Endothelial cell of umbilical vein (primary cell): ENCODE results near the gene PSMA7. TPM values are rescaled to one million over a fixed set of nuclear protein-coding genes. Genes with fewer than 3 reads are reported as not detected.

Source experiments
- BruUV-seq: library from RNA; stranded (reverse); fragments of 400-500 nt; replicated peaks from 2 replicates; lab custom pipeline; 2021; lab: Mats Ljungman, UMichigan
- CTCF ChIA-PET: fragments of 300-600, 350-600 bp; sonication (Branson Sonifier 250); formaldehyde crosslinking; loops from one replicate; lab custom pipeline; 2021; ENCODE audit warnings: antibody characterized with exemption, inconsistent platforms; lab: Charles Lee
- POLR2A ChIA-PET: fragments of 300-600, 350-600 bp; sonication (Branson Sonifier 250); formaldehyde crosslinking; loops from one replicate; lab custom pipeline; 2021; ENCODE audit warnings: antibody characterized with exemption, inconsistent platforms; lab: Charles Lee
- DNase-seq: peaks from one replicate; pipeline ENCODE4 v3.0.0-alpha.2; 2011; ENCODE audit warnings: low read depth, low spot score
- FAIRE-seq: peaks from 2 replicates; lab custom pipeline; 2011; peaks lifted over from hg19 to GRCh38; lab: Jason Lieb, UNC
- H2AFZ ChIP-seq: 2 replicates; pipeline ENCODE4 v1.6.0; 2012; ENCODE audit warnings: low read depth, low read length, control low read depth, inconsistent platforms
- H3K27ac ChIP-seq: 2 replicates; pipeline ENCODE4 v1.5.1; 2011; ENCODE audit warnings: low read depth, mild to moderate bottlenecking, control low read depth, low read length, moderate library complexity; ENCODE audit not compliant: insufficient read depth
- H3K27me3 ChIP-seq, 2 experiments: 2 replicates each; pipeline versions ENCODE4 v1.6.0 to v1.6.1; 2011; ENCODE audit warnings: low read length in 2 of 2, mixed read lengths in 1 of 2; ENCODE audit not compliant: control insufficient read depth in 2 of 2, insufficient read depth in 2 of 2
- H3K36me3 ChIP-seq, 2 experiments: 2 replicates in 1 of 2; 3 replicates in 1 of 2; pipeline ENCODE4 v1.5.1; 2011; ENCODE audit warnings: low read length in 2 of 2, mild to moderate bottlenecking in 1 of 2, moderate library complexity in 1 of 2; ENCODE audit not compliant: control insufficient read depth in 2 of 2, insufficient read depth in 2 of 2; ENCODE audit errors: extremely low read depth in 1 of 2
- H3K4me1 ChIP-seq: 3 replicates; pipeline ENCODE4 v1.5.1; 2011; ENCODE audit warnings: mild to moderate bottlenecking, low read length; ENCODE audit not compliant: control insufficient read depth, insufficient read depth; ENCODE audit errors: extremely low read depth
- H3K4me2 ChIP-seq: 2 replicates; pipeline ENCODE4 v1.6.1; 2011; ENCODE audit warnings: low read length, control low read depth, mixed read lengths; ENCODE audit not compliant: insufficient read depth
- H3K4me3 ChIP-seq, 3 experiments: fragments of 200-600 bp in 1 of 3; sonication (generic), shearing (Covaris generic) in 1 of 3; replicated peaks in 1 of 3; 2 replicates each; pipeline ENCODE4 v1.5.1; 2011 to 2016; ENCODE audit warnings: control low read depth in 3 of 3, low read length in 3 of 3, mild to moderate bottlenecking in 2 of 3, inconsistent platforms in 1 of 3, low read depth in 1 of 3, moderate library complexity in 1 of 3; ENCODE audit not compliant: insufficient read depth in 1 of 3
- H3K79me2 ChIP-seq: 2 replicates; pipeline ENCODE4 v1.6.0; 2012; ENCODE audit warnings: low read length, inconsistent platforms; ENCODE audit not compliant: control insufficient read depth, insufficient read depth
- H3K9ac ChIP-seq: replicated peaks from 2 replicates; pipeline ENCODE3; 2011; ENCODE audit warnings: low read length, control low read depth; ENCODE audit not compliant: insufficient read depth; ENCODE audit errors: extremely low read depth
- H3K9me1 ChIP-seq: replicated peaks from 3 replicates; pipeline ENCODE4 v1.6.0; 2011; ENCODE audit warnings: mild to moderate bottlenecking, low read length; ENCODE audit not compliant: control insufficient read depth, insufficient read depth; ENCODE audit errors: extremely low read depth
- H3K9me3 ChIP-seq: replicated peaks from 2 replicates; pipeline ENCODE4 v1.5.1; 2012; ENCODE audit warnings: low read length, inconsistent platforms; ENCODE audit not compliant: control insufficient read depth, insufficient read depth
- H4K20me1 ChIP-seq: replicated peaks from 2 replicates; pipeline ENCODE3; 2011; ENCODE audit warnings: mild to moderate bottlenecking, low read length; ENCODE audit not compliant: control insufficient read depth, insufficient read depth; ENCODE audit errors: extremely low read depth
- CTCF ChIP-seq, 2 donors: IDR thresholded peaks; 1 replicate in 1 of 2; 2 replicates in 1 of 2; pipeline ENCODE4 v1.5.1; 2011; ENCODE audit warnings: low read length in 2 of 2, mild to moderate bottlenecking in 2 of 2, moderate library complexity in 2 of 2, control low read depth in 1 of 2, inconsistent platforms in 1 of 2, low read depth in 1 of 2; ENCODE audit not compliant: insufficient read depth in 1 of 2; ENCODE audit errors: extremely low read depth in 1 of 2
- EZH2 ChIP-seq: IDR thresholded peaks from 2 replicates; pipeline ENCODE4 v1.6.1; 2012; ENCODE audit warnings: borderline replicate concordance, low read depth, mild to moderate bottlenecking, moderate library complexity, low read length, inconsistent platforms; ENCODE audit not compliant: severe bottlenecking
- FOS ChIP-seq: IDR thresholded peaks from 2 replicates; pipeline ENCODE4 v1.6.1; 2011; ENCODE audit warnings: mild to moderate bottlenecking, low read length, moderate library complexity, borderline replicate concordance; ENCODE audit not compliant: insufficient read depth
- GATA2 ChIP-seq: IDR thresholded peaks from 2 replicates; pipeline ENCODE4 v1.7.0; 2011; ENCODE audit warnings: low read depth, mild to moderate bottlenecking, moderate library complexity, mixed read lengths, low read length; ENCODE audit not compliant: insufficient read length, insufficient read depth
- JUN ChIP-seq: IDR thresholded peaks from 2 replicates; pipeline ENCODE4 v1.6.1; 2011; ENCODE audit warnings: borderline replicate concordance, low read depth; ENCODE audit not compliant: insufficient read length, insufficient read depth
- MYC ChIP-seq: IDR thresholded peaks from one replicate; pipeline ENCODE4 v1.6.1; 2011; ENCODE audit warnings: mild to moderate bottlenecking, low read depth, low read length
- POLR2A ChIP-seq: IDR thresholded peaks from 2 replicates; pipeline ENCODE4 v1.6.1; 2012; ENCODE audit warnings: low read depth, mild to moderate bottlenecking, control low read depth, low read length
- POLR2AphosphoS5 ChIP-seq: IDR thresholded peaks from 2 replicates; pipeline ENCODE4 v1.6.1; 2012; ENCODE audit warnings: low read depth, mild to moderate bottlenecking, control low read depth, low read length, moderate library complexity; ENCODE audit not compliant: insufficient read depth
- dilution Hi-C: fragments of 300-500 bp; cut with MboI; formaldehyde crosslinking; loops from one replicate; pipeline ENCODE4 v1.15.0; 2019; ENCODE audit warnings: low sequenced_read_pairs; ENCODE audit not compliant: extremely low pct_ligation_motif_present
- intact Hi-C: fragments of 100-400 bp; cut with micrococcal nuclease; formaldehyde crosslinking; loops from one replicate; pipeline ENCODE4 v1.10.0; 2022
- polyA plus RNA-seq, 4 experiments: library from polyadenylated mRNA; depleted of rRNA in 3 of 4; stranded (reverse) in 3 of 4; unstranded in 1 of 4; fragments of >200 nt; gene quantifications; 2 replicates each; pipeline versions ENCODE4 v1.2.1 to v1.2.3, GENCODE V29; 2011 to 2012; ENCODE audit warnings: missing spikeins in 1 of 4
- total RNA-seq: library from RNA; stranded (reverse); gene quantifications from 2 replicates; pipeline ENCODE4 v1.2.3, GENCODE V29; 2021
- TF ChIP-seq, protein P1 (sequence below): IDR thresholded peaks from 2 replicates; pipeline ENCODE4 v1.6.1; 2011; ENCODE audit not compliant: insufficient read depth, insufficient read length

The PSMA7 gene
- total and polyA plus RNA-seq, 2 donors (not counting 3 experiments of a cell fraction or from before 2014, with no cell fraction given): 393 to 826 TPM

GRCh38 chr20:62139636-62140035, 3.6 kb downstream of the PSMA7 start:
- intact Hi-C loops: loop anchor here (5.0 kb wide), 1 partner anchor 72 kb away; the partner anchor contains the start of gene TAF4
- dilution Hi-C loops: no loop called here
- FAIRE-seq (no peak), DNase-seq (no peak)
- no TSS peak for BruUV-seq
- peaks cover 51% of the 10 kb centered on the region for H3K79me2 ChIP-seq
- POLR2A ChIA-PET: no interaction called here
- peaks cover 2% of the 10 kb centered on the region for H3K4me1 ChIP-seq
- CTCF ChIA-PET: no interaction called here
- H3K4me3 ChIP-seq: no peak overlapping the region
- no peak overlapping the region for H2AFZ ChIP-seq
- peaks cover 8% of the 10 kb centered on the region for H4K20me1 ChIP-seq
- no peak overlapping the region for H3K4me2 ChIP-seq
- TF ChIP-seq CTCF (IDR thresholded peaks at IDR 0.05; ENCODE audit: extremely low read depth in 1 of 2, insufficient read depth in 1 of 2, low read depth in 1 of 2, low read length in 2 of 2) (no peak), JUN (no peak), MYC (no peak), GATA2 (no peak), EZH2 (no peak), POLR2AphosphoS5 (no peak), FOS (no peak), POLR2A (no peak)
- TF ChIP-seq, protein P1, sequence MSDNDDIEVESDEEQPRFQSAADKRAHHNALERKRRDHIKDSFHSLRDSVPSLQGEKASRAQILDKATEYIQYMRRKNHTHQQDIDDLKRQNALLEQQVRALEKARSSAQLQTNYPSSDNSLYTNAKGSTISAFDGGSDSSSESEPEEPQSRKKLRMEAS: no peak
- no peak overlapping the region for H3K9ac ChIP-seq
- no peak overlapping the region for H3K27ac ChIP-seq
- peaks cover 39 to 48% of the 10 kb centered on the region in 2 experiments for H3K36me3 ChIP-seq
- no peaks in the 10 kb centered on the region for H3K27me3 ChIP-seq
- H3K9me3 ChIP-seq: no peaks in the 10 kb centered on the region
- no peaks in the 10 kb centered on the region for H3K9me1 ChIP-seq
